ENCODE data around the gene CHD2. TPM values are rescaled to one million over a fixed set of nuclear protein-coding genes. Genes with fewer than 3 reads are reported as not detected.

Gene CHD2
- total RNA-seq = 54.2 and 54.3 TPM in 2 replicates

DNA sequence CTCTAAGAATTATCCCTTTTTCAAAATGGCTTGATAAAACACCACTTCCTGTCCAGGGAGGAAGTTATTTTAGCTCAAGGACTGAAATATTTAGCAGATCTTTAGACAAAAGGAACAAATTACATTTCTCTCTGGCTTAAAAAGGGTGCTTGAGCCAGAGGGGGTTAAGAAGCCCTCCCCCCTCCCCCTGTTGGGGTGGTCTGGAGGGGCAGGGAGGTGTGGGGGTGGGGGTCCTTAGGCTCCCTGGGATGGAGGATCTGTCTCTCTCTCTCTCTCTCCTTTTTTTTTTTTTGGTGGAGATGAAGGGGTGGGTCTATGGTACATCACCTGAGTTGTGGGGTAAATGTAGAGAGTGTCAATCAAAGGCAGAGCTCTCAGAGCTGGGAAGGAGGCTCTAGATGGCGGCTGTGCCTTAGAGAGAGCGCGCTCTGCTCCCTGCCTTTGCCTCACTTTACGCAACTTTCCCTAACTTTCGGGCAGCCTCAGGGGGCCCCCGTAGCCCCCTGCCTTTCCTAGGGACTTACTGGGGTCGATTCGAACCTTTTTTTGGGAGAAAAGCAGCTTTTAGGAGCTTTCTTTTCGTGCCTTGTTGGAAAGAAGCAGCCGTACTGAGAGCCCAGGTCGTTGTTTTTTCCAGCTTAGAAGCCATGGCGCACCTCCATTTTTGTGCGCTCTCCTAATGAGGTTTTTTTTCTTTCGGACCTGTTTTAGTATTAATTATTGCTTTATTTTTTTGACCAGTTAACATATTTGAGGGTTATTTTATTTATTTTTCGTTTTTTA lies at the start of gene CHD2:
Gene CHD2 (plus strand): TSS at position 377 of the 783 bp plus-strand sequence. CDS start 914 bp downstream, outside the sequence.
- no peak for DNase-seq (ENCODE audit: low read depth)
- TF ChIP-seq, protein P1, sequence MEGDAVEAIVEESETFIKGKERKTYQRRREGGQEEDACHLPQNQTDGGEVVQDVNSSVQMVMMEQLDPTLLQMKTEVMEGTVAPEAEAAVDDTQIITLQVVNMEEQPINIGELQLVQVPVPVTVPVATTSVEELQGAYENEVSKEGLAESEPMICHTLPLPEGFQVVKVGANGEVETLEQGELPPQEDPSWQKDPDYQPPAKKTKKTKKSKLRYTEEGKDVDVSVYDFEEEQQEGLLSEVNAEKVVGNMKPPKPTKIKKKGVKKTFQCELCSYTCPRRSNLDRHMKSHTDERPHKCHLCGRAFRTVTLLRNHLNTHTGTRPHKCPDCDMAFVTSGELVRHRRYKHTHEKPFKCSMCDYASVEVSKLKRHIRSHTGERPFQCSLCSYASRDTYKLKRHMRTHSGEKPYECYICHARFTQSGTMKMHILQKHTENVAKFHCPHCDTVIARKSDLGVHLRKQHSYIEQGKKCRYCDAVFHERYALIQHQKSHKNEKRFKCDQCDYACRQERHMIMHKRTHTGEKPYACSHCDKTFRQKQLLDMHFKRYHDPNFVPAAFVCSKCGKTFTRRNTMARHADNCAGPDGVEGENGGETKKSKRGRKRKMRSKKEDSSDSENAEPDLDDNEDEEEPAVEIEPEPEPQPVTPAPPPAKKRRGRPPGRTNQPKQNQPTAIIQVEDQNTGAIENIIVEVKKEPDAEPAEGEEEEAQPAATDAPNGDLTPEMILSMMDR (IDR thresholded peaks at IDR 0.05; ENCODE audit: insufficient read depth, low read length, poor library complexity, severe bottlenecking) = no peak
- H3K27me3 ChIP-seq (ENCODE audit: control insufficient read depth, insufficient read depth, low read length) = no peaks in the 10 kb centered on the region

DNA sequence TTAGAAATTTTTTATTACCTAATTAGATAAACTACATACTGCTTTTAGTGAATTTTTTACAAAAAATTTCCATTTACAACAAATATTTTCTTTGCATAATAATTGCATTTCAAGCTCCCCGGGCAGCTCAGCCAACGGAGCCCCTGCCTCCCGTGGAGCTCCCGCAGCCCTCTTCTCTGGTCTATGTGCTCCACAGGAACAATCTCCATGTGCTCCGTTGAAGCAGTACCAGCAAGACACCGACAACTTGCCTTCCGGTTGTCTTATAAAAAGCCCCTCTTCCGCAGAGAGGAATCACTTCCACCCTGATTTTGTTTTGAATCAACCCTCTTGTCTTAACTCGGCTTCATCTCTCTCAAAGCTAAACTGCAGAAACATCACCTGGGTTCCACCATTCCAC lies 46.9 kb upstream of the CHD2 start:
- no peaks in the 10 kb centered on the region for H3K27me3 ChIP-seq (ENCODE audit: control insufficient read depth, insufficient read depth, low read length)
- TF ChIP-seq, protein P1 (IDR thresholded peaks at IDR 0.05; ENCODE audit: insufficient read depth, low read length, poor library complexity, severe bottlenecking) = no peak
- H3K36me3 ChIP-seq (ENCODE audit: control insufficient read depth, insufficient read depth, low read length) = no peaks in the 10 kb centered on the region
- H3K4me3 ChIP-seq (ENCODE audit: low read depth, low read length) = no peak overlapping the region
- DNase-seq (ENCODE audit: low read depth) = no peak

More for the DNA sequence above, at the start of gene CHD2:
- Histone ChIP-seq H3K4me3 (ENCODE audit: low read depth, low read length) (peak within 1 kb of the TSS; percentile 85), H3K36me3 (ENCODE audit: control insufficient read depth, insufficient read depth, low read length) (no peaks in the 10 kb centered on the region)

DNA sequence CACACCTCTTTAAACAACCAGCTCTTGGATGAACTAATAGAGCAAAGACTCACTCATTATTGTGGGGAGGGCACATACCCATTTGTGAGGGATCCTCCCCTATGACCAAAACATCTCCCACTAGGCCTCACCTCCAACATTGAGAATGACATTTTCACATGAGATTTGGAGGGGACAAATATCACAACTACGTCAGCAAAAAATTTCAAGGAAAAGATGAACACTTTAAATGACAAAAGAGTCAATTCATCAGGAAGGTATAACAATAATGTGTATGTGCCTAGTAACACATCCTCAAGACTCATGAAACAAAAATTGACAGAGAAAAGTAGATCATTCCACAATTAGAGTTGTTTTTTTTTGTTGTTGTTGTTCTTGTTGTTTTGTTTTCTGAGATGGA lies 38.4 kb upstream of the CHD2 start:
- TF ChIP-seq, protein P1 (IDR thresholded peaks at IDR 0.05; ENCODE audit: insufficient read depth, low read length, poor library complexity, severe bottlenecking) = no peak
- DNase-seq (ENCODE audit: low read depth) = no peak
- Histone ChIP-seq H3K36me3 (ENCODE audit: control insufficient read depth, insufficient read depth, low read length) (no peaks in the 10 kb centered on the region), H3K4me3 (ENCODE audit: low read depth, low read length) (no peak overlapping the region), H3K27me3 (ENCODE audit: control insufficient read depth, insufficient read depth, low read length) (no peaks in the 10 kb centered on the region)

DNA sequence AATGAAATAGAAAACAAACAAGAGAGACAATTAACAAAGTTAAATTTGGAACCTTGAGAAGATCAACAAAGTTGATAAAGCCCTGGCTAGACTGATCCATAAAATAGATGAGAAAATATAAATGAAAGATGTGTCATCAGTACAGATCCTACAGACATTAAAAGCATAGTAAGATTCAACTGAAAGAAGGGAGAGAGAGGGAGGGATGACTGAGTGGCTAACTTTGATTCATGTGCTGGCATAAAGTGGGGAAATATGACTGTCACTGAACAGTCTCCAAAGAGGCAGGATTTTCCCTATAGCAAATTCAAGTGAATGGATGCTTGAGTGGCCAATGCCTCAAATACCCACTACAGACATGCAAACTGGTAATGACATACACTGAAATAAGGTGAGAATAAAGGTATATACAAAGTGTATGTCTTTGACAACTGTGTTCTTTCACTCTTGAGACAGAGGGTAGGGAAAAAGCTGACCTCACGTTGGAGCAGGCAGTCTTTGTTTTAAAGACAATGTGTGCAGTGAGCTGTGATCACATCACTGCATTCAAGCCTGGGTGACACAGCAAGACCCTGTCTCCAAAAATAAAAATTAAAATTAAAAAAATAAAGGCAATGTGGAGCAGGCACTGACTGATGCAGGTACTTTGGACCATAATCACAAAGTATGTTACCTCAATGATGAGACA lies 35.9 kb upstream of the CHD2 start:
- Histone ChIP-seq H3K4me3 (ENCODE audit: low read depth, low read length) (no peak overlapping the region), H3K27me3 (ENCODE audit: control insufficient read depth, insufficient read depth, low read length) (no peaks in the 10 kb centered on the region), H3K36me3 (ENCODE audit: control insufficient read depth, insufficient read depth, low read length) (no peaks in the 10 kb centered on the region)
- no peak for DNase-seq (ENCODE audit: low read depth)
- TF ChIP-seq, protein P1 (IDR thresholded peaks at IDR 0.05; ENCODE audit: insufficient read depth, low read length, poor library complexity, severe bottlenecking) = no peak

DNA sequence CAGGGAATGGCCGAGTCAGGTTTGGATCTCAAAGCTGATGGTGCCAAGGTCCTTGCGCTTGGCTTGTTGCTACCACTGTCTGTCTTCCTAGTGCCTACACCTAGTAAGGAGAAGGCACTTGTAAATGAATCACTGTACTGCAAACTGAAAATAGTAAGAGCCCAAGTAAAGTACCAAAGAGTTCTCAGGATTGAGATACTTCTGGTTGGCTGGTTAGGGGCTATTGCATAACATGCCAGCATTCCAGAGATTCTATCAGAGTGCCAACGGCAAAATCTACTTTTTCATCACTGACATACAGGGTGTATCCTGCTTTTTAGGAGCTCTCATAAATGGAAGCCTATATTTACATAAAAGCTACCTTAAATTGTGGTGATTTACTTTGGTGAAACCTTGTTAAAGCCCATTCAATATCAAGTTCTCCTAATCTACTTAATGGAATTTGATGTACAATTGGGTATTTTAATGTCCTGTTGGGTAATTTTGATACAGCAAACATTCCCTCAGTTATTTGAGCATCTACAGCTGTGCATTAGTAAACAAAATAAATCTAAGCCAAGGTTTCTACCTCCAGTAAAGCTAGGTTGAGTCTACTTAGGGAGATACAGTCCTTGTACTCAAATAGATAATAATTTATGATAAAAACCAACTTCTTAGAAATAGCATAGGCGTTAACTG lies 30.7 kb upstream of the CHD2 start:
- peak; percentile 55 for DNase-seq (ENCODE audit: low read depth)
- TF ChIP-seq, protein P1 (IDR thresholded peaks at IDR 0.05; ENCODE audit: insufficient read depth, low read length, poor library complexity, severe bottlenecking) = no peak
- no peaks in the 10 kb centered on the region for H3K27me3 ChIP-seq (ENCODE audit: control insufficient read depth, insufficient read depth, low read length)

More for the DNA sequence above, 30.7 kb upstream of the CHD2 start:
- Histone ChIP-seq H3K4me3 (ENCODE audit: low read depth, low read length) (no peak overlapping the region), H3K36me3 (ENCODE audit: control insufficient read depth, insufficient read depth, low read length) (no peaks in the 10 kb centered on the region)

All from kidney epithelial cell (primary cell).